Measurements from ENCODE around the gene SLAMF1.
"Not testable (repeated sequence)": the region's sequence is repeated elsewhere in the genome, so short reads cannot be mapped to it uniquely, and the experiment has no call there.

SLAMF1 gene

GRCh38 chr1:160664573-160665051 is 17.8 kb upstream of the SLAMF1 start:
- no peak for DNase-seq

- no peak for DNase-seq
Measured at GRCh38 chr1:160662910-160663309, 16.1 kb upstream of the SLAMF1 start.

- no peak for DNase-seq
Measured at GRCh38 chr1:160659566-160659965, 12.7 kb upstream of the SLAMF1 start.

GRCh38 chr1:160658814-160659193 is 12.0 kb upstream of the SLAMF1 start:
- DNase-seq, result no peak

- DNase-seq, result no peak
Measured at GRCh38 chr1:160658162-160658813, 11.4 kb upstream of the SLAMF1 start.

GRCh38 chr1:160657250-160657781 is 10.5 kb upstream of the SLAMF1 start:
- no peak for DNase-seq

GRCh38 chr1:160656737-160657136 is 9.9 kb upstream of the SLAMF1 start:
- DNase-seq, result no peak

- no peak for DNase-seq
Measured at GRCh38 chr1:160653620-160654016, 6.8 kb upstream of the SLAMF1 start.

GRCh38 chr1:160652924-160653619 is 6.2 kb upstream of the SLAMF1 start:
- no peak for DNase-seq

GRCh38 chr1:160652065-160652641 is 5.3 kb upstream of the SLAMF1 start:
- not testable (repeated sequence) for DNase-seq

- no peak for DNase-seq
Measured at GRCh38 chr1:160651433-160652064, 4.7 kb upstream of the SLAMF1 start.

GRCh38 chr1:160647329-160647720 is 481 bp upstream of the SLAMF1 start:
- DNase-seq, result no peak

- DNase-seq, result no peak
Measured at GRCh38 chr1:160646180-160646579, 664 bp downstream of the SLAMF1 start.

GRCh38 chr1:160645386-160646130 is 1.3 kb downstream of the SLAMF1 start:
- DNase-seq, result no peak

- no peak for DNase-seq
Measured at GRCh38 chr1:160644399-160644798, 2.4 kb downstream of the SLAMF1 start.

GRCh38 chr1:160643138-160643537 is 3.7 kb downstream of the SLAMF1 start:
- no peak for DNase-seq

- no peak for DNase-seq
Measured at GRCh38 chr1:160642281-160642644, 4.6 kb downstream of the SLAMF1 start.

- DNase-seq, result no peak
Measured at GRCh38 chr1:160641323-160642280, 5.2 kb downstream of the SLAMF1 start.

- DNase-seq, result no peak
Measured at GRCh38 chr1:160640359-160641123, 6.3 kb downstream of the SLAMF1 start.

GRCh38 chr1:160639652-160640051 is 7.2 kb downstream of the SLAMF1 start:
- DNase-seq, result no peak

GRCh38 chr1:160638926-160639325 is 7.9 kb downstream of the SLAMF1 start:
- no peak for DNase-seq

Measured in activated CD8-positive, alpha-beta memory T cell treated with anti-CD3 and anti-CD28 coated beads for 24 hours (primary cell).